ENCODE data around the gene FIGN.

FIGN gene

DNA sequence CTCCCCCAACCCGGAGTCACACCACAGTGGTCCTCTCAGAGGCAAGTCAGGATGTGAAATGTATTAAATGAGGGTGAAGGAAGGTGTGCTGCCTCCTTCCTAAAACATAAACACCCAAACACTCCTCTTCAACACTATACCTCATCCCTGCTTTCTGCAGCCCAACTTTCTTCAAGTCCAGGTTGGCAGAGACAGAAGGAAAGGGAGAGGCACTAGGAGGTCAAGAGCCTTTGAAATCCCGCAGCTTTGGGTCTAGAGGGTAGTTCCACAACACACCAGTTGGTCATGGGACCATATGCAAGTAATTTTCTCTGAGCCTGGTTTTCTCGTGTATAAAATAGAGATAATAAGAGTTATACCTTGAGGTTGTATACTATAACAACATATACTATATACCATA, 38.4 kb downstream of the FIGN start:
- DNase-seq (ENCODE audit: low spot score): no peak
- TF ChIP-seq CTCF (IDR thresholded peaks at IDR 0.05; ENCODE audit: extremely low read depth, missing control alignments): no peak

- no peak for TF ChIP-seq CTCF (IDR thresholded peaks at IDR 0.05; ENCODE audit: extremely low read depth, missing control alignments)
- DNase-seq (ENCODE audit: low spot score): no peak
Measured at GRCh38 chr2:163693484-163693883, 42.3 kb downstream of the FIGN start.

- no peak for DNase-seq (ENCODE audit: low spot score)
- TF ChIP-seq CTCF (IDR thresholded peaks at IDR 0.05; ENCODE audit: extremely low read depth, missing control alignments): no peak
Measured at GRCh38 chr2:163692611-163693482, 43.0 kb downstream of the FIGN start.

GRCh38 chr2:163692081-163692480, 43.7 kb downstream of the FIGN start:
- no peak for TF ChIP-seq CTCF (IDR thresholded peaks at IDR 0.05; ENCODE audit: extremely low read depth, missing control alignments)
- no peak for DNase-seq (ENCODE audit: low spot score)

- no peak for DNase-seq (ENCODE audit: low spot score)
- TF ChIP-seq CTCF (IDR thresholded peaks at IDR 0.05; ENCODE audit: extremely low read depth, missing control alignments): no peak
Measured at GRCh38 chr2:163690896-163691295, 44.9 kb downstream of the FIGN start.

GRCh38 chr2:163687217-163687616, 48.6 kb downstream of the FIGN start:
- no peak for DNase-seq (ENCODE audit: low spot score)

More at GRCh38 chr2:163687217-163687616, 48.6 kb downstream of the FIGN start:
- no peak for TF ChIP-seq CTCF (IDR thresholded peaks at IDR 0.05; ENCODE audit: extremely low read depth, missing control alignments)
